GM21723 (cell line): Measurements from ENCODE around the gene SIAH3.

Experiments
- ATAC-seq: cut with Tn5 transposase; IDR thresholded peaks from one replicate; pipeline ENCODE4 v1.9.1; 2021; ENCODE audit warnings: mild to moderate bottlenecking, moderate library complexity; ENCODE audit not compliant: unreplicated experiment

Gene SIAH3

DNA sequence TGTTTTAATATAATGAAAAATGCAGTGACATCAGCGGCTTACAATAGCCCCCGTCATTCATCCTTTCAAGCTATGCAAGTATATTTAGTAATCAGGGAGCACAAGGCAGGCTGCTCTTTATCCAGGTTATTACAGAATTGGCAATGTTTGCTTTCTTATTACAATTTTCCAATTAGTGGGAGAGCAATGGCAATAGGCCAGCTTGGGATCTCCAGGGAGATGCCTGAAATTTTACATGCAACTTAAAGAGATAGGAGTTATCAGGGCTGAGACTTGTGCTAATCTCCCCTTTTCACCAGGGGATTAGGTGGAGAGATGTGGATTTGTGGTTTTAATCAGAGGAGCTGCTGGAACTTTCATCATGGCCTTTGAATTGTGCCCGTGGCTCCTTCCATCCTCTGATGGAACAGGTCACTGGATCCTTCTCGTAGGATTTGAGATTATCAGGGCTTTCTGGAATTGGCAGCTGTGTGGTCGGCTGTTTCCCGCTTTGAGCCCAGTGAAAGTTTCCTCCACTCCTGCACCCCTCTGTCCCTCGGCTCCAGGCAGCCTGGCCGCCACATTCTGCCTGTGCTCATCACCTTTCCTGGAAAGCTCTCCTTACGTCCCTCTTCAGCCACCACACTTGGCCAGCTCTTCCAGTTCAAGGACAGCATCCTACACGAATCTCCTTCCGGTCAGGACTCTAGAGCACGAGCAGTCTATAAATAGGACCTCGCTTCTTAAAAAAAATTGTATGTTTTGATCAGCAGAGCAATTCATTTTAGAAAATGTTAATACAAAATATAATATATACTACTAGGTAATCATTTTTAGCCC, 102.4 kb downstream of the SIAH3 start:
- no peak for ATAC-seq

DNA sequence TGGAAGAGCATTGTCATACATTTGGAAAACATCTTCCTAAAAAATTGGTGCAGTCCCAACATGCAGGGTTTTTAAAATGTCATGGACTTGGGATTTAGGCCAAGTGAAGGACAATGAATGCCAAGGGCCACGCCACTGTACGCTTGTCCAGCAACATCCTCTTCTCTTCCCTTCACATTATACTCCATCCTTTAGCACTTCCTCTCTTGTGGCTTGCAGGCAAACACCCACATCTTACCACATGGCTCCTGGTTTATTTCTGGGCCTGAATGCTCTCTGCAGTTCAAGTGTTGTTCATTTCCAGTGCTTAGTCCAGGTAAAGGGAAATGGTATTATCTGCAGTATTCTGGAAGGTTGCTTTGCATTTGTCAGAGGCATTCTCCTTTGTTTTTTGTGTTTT, 104.5 kb downstream of the SIAH3 start:
- no peak for ATAC-seq

DNA sequence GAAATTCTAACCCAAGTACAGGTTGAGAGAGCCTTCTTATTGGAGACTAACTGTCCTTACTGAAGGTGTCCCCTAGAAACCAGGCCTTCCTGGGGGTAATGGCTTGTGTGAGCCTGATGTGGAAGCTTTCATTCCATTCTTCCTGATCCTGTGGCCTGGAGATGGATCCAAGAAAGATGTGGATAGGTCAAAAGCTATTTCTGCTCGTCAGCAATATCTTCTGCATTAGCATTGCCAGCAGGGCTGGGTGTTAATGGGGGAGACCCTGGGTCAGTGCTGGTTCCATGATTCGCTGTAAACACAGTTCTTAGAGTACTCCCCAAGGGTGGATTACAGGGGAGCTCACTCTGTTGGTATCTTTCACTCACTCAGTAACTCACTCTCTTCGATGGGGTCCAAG, 106.6 kb downstream of the SIAH3 start:
- ATAC-seq: no peak

DNA sequence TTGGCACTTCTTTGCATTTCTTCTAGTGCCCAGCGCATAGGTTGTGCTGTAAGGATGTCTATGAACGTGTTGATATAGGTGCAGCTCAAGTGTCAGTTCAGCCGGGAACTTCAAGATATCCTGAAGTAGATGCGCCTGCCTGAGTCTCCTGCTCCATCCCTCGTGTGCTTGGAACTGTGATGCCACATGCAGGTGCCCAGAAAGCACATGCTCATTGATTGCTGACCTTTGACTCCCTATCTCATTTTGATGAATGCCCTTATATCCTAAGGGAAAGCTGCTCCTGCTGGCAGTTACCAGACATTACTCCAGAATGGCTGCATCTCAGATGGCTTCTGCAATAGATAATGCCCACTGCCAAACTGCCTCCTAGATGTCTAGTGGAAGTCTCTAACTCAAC, 108.6 kb downstream of the SIAH3 start:
- no peak for ATAC-seq

DNA sequence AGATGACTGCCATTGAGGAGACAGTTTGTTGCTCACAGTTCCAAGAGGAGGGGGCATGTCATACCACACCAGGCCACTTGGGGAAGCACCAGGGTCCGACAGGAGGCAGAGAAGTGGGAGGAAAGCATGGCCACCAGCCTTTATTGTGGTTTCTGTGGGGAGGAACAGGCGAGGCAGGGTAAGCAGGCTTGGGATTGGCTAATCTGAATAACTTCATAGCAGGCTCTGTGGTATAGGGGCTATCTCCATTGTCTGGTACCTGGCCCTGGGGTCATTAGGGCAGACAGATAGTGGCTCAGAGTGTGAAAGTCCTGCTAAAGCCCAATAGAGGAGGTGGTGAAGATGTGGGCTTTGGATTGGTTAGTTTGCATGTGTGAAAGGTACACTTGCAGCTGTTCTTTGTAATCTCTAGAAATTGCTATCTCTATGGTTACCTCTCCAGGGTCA, 114.0 kb downstream of the SIAH3 start:
- no peak for ATAC-seq

DNA sequence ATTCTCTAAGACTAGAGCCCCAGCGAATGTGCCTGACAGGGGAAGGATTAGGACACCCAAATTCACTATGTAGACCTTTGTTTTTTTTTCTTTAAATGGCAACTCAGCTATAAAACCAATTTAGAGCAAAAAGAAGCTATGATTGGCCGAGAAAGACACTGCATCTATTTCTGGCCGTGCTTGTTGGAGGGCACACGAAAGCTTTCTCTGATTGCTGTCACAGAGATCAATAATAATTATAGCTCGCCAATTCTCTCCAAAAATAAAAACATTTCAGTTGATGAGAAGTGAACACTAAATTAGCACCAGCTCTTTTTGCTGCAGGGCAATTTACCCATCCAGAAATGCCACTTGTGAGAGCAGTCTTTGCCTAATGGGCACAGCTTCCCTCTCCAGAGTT, 118.2 kb downstream of the SIAH3 start:
- no peak for ATAC-seq

DNA sequence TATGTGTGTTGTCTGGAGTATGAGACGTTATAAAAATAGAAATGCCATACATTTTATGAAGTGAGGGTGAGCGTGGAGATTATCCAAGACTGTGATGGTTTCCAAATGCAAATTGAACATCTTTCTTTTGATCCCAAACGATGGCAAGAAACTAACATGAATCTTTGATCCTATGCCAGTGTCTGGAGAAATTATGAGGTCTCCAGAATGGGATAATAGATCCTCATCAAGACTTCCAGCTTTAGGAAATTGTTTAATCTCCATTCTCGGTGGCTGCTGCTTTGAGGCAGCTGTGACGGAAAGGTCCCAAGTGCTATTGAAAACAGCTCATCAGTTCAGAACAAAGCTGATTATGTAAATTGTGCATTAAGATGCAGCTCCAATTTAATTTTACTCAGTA, 118.6 kb downstream of the SIAH3 start:
- no peak for ATAC-seq

DNA sequence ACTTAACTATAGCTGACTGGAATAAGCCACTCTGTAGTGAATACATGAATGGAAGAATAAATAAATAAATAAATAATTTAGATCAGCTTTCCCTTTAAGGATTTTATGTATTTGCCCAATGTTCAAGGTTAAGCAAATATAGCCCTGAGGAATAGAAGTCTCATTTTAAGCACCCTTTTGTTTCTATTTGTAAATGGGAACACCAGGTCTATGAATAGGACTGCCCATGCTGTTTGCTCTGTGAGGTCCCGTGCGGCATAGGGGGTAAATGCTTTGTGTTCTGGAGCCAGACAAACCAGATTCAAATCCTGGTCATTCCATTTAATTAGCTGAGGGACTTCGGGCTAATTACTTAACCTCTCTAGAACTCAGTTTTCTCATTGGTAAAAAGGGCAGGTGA, 120.1 kb downstream of the SIAH3 start:
- no peak for ATAC-seq

DNA sequence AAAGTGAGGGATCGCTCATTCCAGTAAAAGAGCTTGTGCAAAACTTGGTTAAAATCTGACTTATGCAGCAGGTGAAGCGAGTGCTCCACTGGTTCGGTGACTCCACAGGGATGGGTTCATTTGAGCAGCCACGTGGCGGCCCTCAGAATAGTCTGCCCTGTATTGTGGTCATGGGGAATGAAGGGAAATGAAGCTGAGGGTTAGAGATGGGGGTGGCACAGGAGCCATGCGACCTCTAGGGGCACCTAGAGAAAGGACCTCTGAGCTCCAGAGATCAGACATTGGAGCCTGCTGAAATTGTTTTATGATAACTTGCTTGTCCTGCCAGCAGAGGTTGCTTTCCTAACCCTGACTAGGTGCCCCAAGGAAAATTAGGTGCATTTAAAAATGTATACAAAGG, 122.8 kb downstream of the SIAH3 start:
- ATAC-seq: no peak
